T-helper 2 cell treated with Interferon-gamma antibody and Interleukin-4, amounts not matched to agents 5 μg/mL and 100 μg/mL, for 36 hours (primary cell): ENCODE results near the gene SORL1.
"Not testable (repeated sequence)": the region's sequence is repeated elsewhere in the genome, so short reads cannot be mapped to it uniquely, and the experiment has no call there.

Source experiments
- DNase-seq: peaks from one replicate; pipeline ENCODE4 v3.0.0; 2021; ENCODE audit warnings: low spot score
- H3K27ac Mint-ChIP-seq: one replicate; pipeline ENCODE4 v1.8.0; 2021; ENCODE audit warnings: mild to moderate bottlenecking, mixed read lengths
- H3K27me3 Mint-ChIP-seq: one replicate; pipeline ENCODE4 v1.8.0; 2021; ENCODE audit warnings: low read depth, mixed read lengths
- H3K36me3 Mint-ChIP-seq: one replicate; pipeline ENCODE4 v1.8.0; 2021; ENCODE audit warnings: low read depth, mixed read lengths
- H3K4me1 Mint-ChIP-seq: one replicate; pipeline ENCODE4 v1.8.0; 2021; ENCODE audit warnings: low read depth, mixed read lengths
- H3K4me3 Mint-ChIP-seq: one replicate; pipeline ENCODE4 v1.8.0; 2022; ENCODE audit warnings: mild to moderate bottlenecking, moderate library complexity, mixed read lengths
- H3K9me3 Mint-ChIP-seq: one replicate; pipeline ENCODE4 v1.8.0; 2021; ENCODE audit warnings: mixed read lengths

Gene SORL1

GRCh38 chr11:121451986-121452608 lies at the start of gene SORL1:
Gene SORL1, plus strand, starts transcription at chr11:121452314. Its CDS starts 18 bp downstream, at chr11:121452332.
- no peaks in the 10 kb centered on the region for H3K9me3 Mint-ChIP-seq
- H3K27me3 Mint-ChIP-seq, result no peaks in the 10 kb centered on the region
- peaks cover 79% of the 10 kb centered on the region for H3K4me1 Mint-ChIP-seq
- H3K36me3 Mint-ChIP-seq, result peaks cover 46% of the 10 kb centered on the region
- peak within 1 kb of the TSS; percentile 95 for H3K27ac Mint-ChIP-seq
- H3K4me3 Mint-ChIP-seq, result peak within 1 kb of the TSS; percentile 99
- peak; percentile 63 for DNase-seq

- H3K36me3 Mint-ChIP-seq, result peaks cover 2% of the 10 kb centered on the region
- peaks cover 16% of the 10 kb centered on the region for H3K9me3 Mint-ChIP-seq
- H3K4me3 Mint-ChIP-seq, result no peak overlapping the region
- H3K4me1 Mint-ChIP-seq, result no peaks in the 10 kb centered on the region
- no peak for DNase-seq
- H3K27me3 Mint-ChIP-seq, result no peaks in the 10 kb centered on the region
- no peak overlapping the region for H3K27ac Mint-ChIP-seq
Observed at GRCh38 chr11:121405646-121406045, 46.5 kb upstream of the SORL1 start.

- Mint-ChIP-seq H3K27ac (no peak overlapping the region), H3K9me3 (peaks cover 12% of the 10 kb centered on the region)
Observed at GRCh38 chr11:121406291-121406690, 45.8 kb upstream of the SORL1 start.

GRCh38 chr11:121408830-121409229 lies 43.3 kb upstream of the SORL1 start:
- no peak for DNase-seq
- no peaks in the 10 kb centered on the region for H3K27me3 Mint-ChIP-seq
- H3K9me3 Mint-ChIP-seq, result no peaks in the 10 kb centered on the region
- no peak overlapping the region for H3K27ac Mint-ChIP-seq
- H3K36me3 Mint-ChIP-seq, result no peaks in the 10 kb centered on the region
- no peak overlapping the region for H3K4me3 Mint-ChIP-seq
- no peaks in the 10 kb centered on the region for H3K4me1 Mint-ChIP-seq

More at GRCh38 chr11:121406291-121406690, 45.8 kb upstream of the SORL1 start:
- Mint-ChIP-seq H3K4me1 (no peaks in the 10 kb centered on the region), H3K27me3 (no peaks in the 10 kb centered on the region), H3K36me3 (peaks cover 2% of the 10 kb centered on the region), H3K4me3 (no peak overlapping the region)
- DNase-seq, result no peak

- not testable (repeated sequence) for DNase-seq, H3K4me3 Mint-ChIP-seq, H3K27me3 Mint-ChIP-seq, H3K9me3 Mint-ChIP-seq, H3K27ac Mint-ChIP-seq, H3K4me1 Mint-ChIP-seq, H3K36me3 Mint-ChIP-seq
Observed at GRCh38 chr11:121410041-121410440, 42.1 kb upstream of the SORL1 start.

- H3K4me1 Mint-ChIP-seq, result peaks cover 12% of the 10 kb centered on the region
- H3K9me3 Mint-ChIP-seq, H3K36me3 Mint-ChIP-seq, DNase-seq, H3K27ac Mint-ChIP-seq, H3K4me3 Mint-ChIP-seq, H3K27me3 Mint-ChIP-seq: not testable (repeated sequence)
Observed at GRCh38 chr11:121411330-121411729, 40.8 kb upstream of the SORL1 start.

GRCh38 chr11:121412000-121412587 lies 40.0 kb upstream of the SORL1 start:
- no peaks in the 10 kb centered on the region for H3K36me3 Mint-ChIP-seq
- no peak overlapping the region for H3K27ac Mint-ChIP-seq
- H3K4me3 Mint-ChIP-seq, result no peak overlapping the region
- no peak for DNase-seq
- H3K27me3 Mint-ChIP-seq, result no peaks in the 10 kb centered on the region
- H3K4me1 Mint-ChIP-seq, result peaks cover 16% of the 10 kb centered on the region
- H3K9me3 Mint-ChIP-seq, result no peaks in the 10 kb centered on the region

GRCh38 chr11:121412711-121413415 lies 39.3 kb upstream of the SORL1 start:
- H3K27ac Mint-ChIP-seq, result no peak overlapping the region
- no peak overlapping the region for H3K4me3 Mint-ChIP-seq
- no peaks in the 10 kb centered on the region for H3K27me3 Mint-ChIP-seq
- H3K4me1 Mint-ChIP-seq, result peaks cover 22% of the 10 kb centered on the region
- no peaks in the 10 kb centered on the region for H3K9me3 Mint-ChIP-seq
- DNase-seq, result no peak
- H3K36me3 Mint-ChIP-seq, result no peaks in the 10 kb centered on the region

- Mint-ChIP-seq H3K36me3 (no peaks in the 10 kb centered on the region), H3K27me3 (no peaks in the 10 kb centered on the region), H3K9me3 (no peaks in the 10 kb centered on the region), H3K27ac (no peak overlapping the region), H3K4me3 (no peak overlapping the region), H3K4me1 (peaks cover 34% of the 10 kb centered on the region)
- DNase-seq, result no peak
Observed at GRCh38 chr11:121414141-121414913, 37.8 kb upstream of the SORL1 start.

- Mint-ChIP-seq H3K27ac (no peak overlapping the region), H3K4me1 (peaks cover 45% of the 10 kb centered on the region)
Observed at GRCh38 chr11:121415856-121416255, 36.3 kb upstream of the SORL1 start.

GRCh38 chr11:121417055-121417551 lies 35.0 kb upstream of the SORL1 start:
- peak overlapping the region; percentile 79 for H3K27ac Mint-ChIP-seq
- H3K4me3 Mint-ChIP-seq, result peak overlapping the region; percentile 71
- H3K9me3 Mint-ChIP-seq, result no peaks in the 10 kb centered on the region
- DNase-seq, result peak; percentile 45
- no peaks in the 10 kb centered on the region for H3K36me3 Mint-ChIP-seq
- no peaks in the 10 kb centered on the region for H3K27me3 Mint-ChIP-seq
- peaks cover 54% of the 10 kb centered on the region for H3K4me1 Mint-ChIP-seq

More at GRCh38 chr11:121415856-121416255, 36.3 kb upstream of the SORL1 start:
- Mint-ChIP-seq H3K9me3 (no peaks in the 10 kb centered on the region), H3K36me3 (no peaks in the 10 kb centered on the region), H3K4me3 (no peak overlapping the region), H3K27me3 (no peaks in the 10 kb centered on the region)
- DNase-seq, result no peak

GRCh38 chr11:121417607-121418006 lies 34.5 kb upstream of the SORL1 start:
- DNase-seq, result no peak
- no peaks in the 10 kb centered on the region for H3K9me3 Mint-ChIP-seq
- H3K27ac Mint-ChIP-seq, result peak overlapping the region; percentile 79
- H3K4me1 Mint-ChIP-seq, result peaks cover 59% of the 10 kb centered on the region
- H3K4me3 Mint-ChIP-seq, result peak overlapping the region; percentile 71
- no peaks in the 10 kb centered on the region for H3K27me3 Mint-ChIP-seq
- no peaks in the 10 kb centered on the region for H3K36me3 Mint-ChIP-seq

GRCh38 chr11:121418625-121419114 lies 33.4 kb upstream of the SORL1 start:
- peak; percentile 10 for DNase-seq
- Mint-ChIP-seq H3K27ac (peak overlapping the region; percentile 3), H3K4me1 (peaks cover 66% of the 10 kb centered on the region), H3K27me3 (no peaks in the 10 kb centered on the region), H3K4me3 (no peak overlapping the region), H3K36me3 (no peaks in the 10 kb centered on the region), H3K9me3 (no peaks in the 10 kb centered on the region)
